NOMO-1 treated with dmso at 0.1 percent for 144 hours (cell line): ENCODE data around the gene LDLRAD4.
A peak's percentile ranks its signal among the peaks of the same experiment; 100 is the strongest.
"Not testable (repeated sequence)": the region's sequence is repeated elsewhere in the genome, so short reads cannot be mapped to it uniquely, and the experiment has no call there.

Source experiments
- DNase-seq: peaks from one replicate; lab custom pipeline; 2025; ENCODE audit not compliant: unreplicated experiment; lab: John Stamatoyannopoulos, UW

The LDLRAD4 gene

DNA sequence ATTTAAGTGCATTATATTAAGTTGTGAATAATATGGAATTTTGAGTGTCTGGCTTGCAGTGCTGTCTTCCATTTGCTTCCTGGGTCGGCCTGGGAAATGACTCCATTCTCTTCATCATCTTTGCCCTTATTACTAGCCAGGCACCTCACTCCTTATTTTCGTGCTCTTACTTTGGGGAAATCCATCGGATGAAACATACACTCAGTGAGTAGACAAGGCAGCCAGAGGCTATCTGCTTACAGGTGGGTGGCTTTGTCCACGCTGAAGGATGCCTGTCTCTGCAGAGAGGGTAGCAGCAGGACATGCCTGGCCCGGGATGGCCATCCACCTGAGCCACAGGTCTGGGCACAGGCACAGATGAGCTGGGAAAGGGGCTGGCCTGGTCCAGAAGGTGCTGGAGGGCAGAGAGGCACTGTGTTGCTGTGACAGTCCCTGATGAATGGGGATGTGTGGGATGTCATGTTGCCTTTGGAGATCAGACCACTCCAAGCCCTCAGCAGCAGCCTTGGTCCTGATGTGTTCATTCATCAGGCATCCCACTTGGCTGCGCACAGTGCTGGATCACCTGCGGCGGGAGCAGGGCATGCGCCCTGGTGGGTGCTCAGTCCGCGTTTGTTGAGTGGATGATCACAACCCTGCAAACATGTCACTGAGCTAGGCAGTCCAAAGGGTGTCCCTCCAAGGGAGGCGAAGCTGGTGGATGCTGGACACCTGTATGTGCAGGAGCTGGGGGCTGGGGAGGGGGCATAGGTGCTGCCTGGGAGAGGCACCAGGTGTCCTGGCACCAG, 236.0 kb downstream of the LDLRAD4 start:
- no peak for DNase-seq

DNA sequence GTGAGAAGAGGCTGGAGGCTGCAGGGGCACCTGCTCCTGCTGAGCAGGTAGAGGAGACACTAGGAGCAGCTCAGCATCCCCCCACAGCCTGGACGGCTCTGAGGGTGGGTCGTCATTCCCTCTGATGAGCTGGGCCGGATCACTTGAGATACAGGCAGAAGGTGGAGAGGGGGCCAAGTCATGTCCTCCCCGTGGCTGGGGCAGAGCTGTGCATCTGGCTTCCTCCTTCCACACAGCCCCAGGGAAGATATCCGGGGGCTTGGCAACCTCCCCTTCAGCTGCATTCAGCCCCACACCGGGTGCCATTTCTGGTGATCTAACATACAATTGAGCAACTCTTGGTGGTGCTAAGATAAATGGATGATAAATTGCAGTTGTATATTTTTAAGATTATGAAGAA, 236.9 kb downstream of the LDLRAD4 start:
- DNase-seq = no peak

- no peak for DNase-seq
Observed at GRCh38 chr18:13455960-13456481, 237.5 kb downstream of the LDLRAD4 start.

DNA sequence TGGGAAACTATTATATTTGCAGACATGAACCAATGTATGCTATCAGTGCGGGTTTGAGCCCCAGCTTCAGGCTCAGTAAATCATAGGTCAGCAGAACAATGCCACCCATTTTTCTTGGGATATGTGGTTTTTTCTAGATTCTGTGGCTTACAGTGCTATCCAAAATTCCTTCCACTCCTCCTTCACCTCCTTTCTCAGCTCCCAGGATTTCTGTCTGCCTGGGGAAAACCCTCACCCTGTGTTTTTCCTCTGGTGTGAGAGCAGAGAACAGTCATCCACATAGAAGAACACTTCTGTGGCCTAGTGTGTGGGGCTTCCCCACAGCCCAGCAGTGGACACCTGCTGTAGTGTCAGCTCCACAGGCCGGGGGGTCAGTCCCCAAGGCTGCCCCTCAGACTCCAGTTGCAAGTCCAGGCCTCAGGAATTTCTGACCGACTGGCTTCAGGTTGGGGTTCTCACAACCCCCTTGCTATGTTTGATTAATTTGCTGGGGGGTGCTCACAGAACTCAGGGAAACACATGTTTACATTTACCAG, 238.2 kb downstream of the LDLRAD4 start:
- no peak for DNase-seq

GRCh38 chr18:13457327-13457726, 238.8 kb downstream of the LDLRAD4 start:
- DNase-seq = no peak

GRCh38 chr18:13460946-13461345, 242.4 kb downstream of the LDLRAD4 start:
- DNase-seq = no peak

DNA sequence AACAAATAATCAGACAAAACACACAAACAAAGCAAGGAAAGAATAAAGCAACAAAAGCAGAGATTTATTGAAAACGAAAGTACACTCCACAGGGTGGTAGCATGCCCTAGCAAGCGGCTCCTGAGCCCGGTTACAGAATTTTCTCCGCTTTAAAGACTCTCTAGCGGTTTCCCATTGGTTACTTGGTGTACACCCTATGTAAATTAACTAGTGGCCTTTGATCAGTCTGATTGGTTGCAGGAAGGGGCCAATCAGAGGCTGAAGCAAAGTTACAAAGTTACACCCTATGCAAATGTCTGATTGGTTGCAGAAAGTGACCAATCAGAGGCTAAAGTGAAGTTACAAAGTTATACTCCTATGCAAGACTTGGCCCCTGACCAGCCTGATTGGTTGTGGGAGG, 242.9 kb downstream of the LDLRAD4 start:
- no peak for DNase-seq

- no peak for DNase-seq
Observed at GRCh38 chr18:13461936-13462335, 243.4 kb downstream of the LDLRAD4 start.

GRCh38 chr18:13462686-13463085, 244.1 kb downstream of the LDLRAD4 start:
- no peak for DNase-seq

DNA sequence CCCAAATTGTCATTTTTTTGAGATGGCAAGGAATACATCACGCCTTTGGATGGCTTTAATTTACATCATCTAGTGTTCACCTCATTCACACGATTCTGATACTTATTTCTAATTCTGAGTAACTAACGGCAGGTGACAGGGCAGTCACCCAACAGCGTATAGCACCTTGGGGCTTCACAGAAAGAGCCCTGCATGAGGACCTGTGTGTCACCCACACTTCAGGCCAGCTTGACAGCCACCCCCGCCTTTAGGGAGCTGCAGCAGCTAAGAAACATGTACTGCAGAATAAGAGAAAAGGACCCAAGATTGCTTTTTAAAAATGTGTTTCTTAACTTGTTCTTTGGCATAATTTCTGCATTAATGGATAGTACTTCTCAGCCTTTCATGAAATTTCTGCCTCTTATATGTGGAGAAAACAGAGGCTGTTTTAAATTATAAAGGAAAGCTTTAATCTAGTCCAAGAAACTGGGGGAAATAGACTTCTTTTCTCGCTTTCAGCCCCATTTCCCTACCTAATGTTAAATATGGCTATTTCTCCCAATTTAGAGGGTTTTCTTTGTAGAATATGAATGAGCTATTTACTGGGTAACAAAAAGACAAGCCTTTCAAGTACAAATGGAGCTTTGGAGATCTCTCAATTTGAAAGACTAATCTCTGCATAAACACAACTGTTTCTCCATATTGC, 245.1 kb downstream of the LDLRAD4 start:
- no peak for DNase-seq

GRCh38 chr18:13464432-13465123, 246.0 kb downstream of the LDLRAD4 start:
- peak; percentile 74 for DNase-seq

GRCh38 chr18:13465124-13465446, 246.5 kb downstream of the LDLRAD4 start:
- no peak for DNase-seq

- DNase-seq = no peak
Observed at GRCh38 chr18:13465476-13465875, 246.9 kb downstream of the LDLRAD4 start.

DNA sequence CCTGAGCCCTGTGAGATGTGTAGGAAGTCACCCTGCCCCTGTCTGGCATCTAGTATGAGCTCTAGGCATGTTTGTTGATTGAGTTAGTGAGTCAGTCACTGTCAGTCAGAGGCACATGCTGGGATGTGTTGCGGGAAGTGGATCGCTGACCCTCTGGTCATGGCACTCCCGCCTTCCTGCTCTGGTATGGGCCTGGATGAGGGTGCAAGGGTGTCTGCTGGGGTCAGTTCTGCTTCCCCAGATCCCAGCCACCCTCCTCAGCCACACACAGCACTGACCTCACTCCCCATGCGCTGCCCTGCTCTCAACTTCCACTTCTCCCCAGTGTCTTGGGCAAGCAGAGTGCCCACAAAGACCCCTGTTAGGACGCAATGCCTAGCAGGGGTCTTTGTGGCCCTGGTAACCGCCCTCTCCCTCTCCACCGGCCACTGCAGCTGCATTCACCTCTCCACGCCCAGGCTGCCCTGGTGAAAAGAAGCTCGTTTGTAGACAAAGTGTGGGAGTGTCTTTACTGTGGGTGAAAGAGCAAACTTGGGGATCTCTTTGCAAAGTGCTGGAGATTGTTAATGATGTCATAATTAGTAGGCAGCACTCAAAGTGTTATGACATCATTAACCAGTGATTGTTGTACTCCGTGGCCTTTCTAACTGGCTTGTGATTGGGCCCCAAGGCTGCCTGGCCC, 252.1 kb downstream of the LDLRAD4 start:
- no peak for DNase-seq

DNA sequence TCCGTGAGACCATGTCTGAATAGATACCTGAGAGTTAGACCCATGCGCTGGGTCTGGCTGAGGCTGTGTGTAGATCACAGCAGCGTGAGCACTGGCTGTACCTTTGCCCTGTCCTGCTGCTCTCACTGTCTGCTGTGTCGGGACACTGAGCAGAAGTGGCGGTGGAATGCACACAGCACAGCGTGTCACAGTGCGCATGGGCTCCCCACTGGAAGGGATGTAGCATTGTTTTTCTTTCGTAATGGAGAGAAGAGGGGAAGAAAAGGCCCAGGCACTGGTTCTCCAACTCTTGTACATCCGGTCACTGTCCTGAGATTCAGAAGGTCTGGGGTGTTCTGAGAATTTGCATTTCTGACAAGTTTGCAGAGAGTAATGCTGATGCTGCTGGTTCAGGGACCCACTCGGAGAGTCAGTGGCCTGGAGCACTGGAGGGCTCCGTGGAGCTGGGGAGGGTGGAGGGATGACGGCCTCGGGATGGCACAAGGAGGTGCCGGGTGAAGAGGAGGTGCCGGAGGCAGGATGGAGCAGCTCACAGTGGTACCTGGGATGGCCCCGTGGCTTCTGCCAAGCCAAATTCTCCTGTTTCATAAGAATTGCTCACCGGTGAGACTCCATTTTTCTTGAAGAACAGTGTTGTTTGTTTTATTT, 252.8 kb downstream of the LDLRAD4 start:
- DNase-seq = no peak

- DNase-seq = no peak
Observed at GRCh38 chr18:13471971-13472628, 253.5 kb downstream of the LDLRAD4 start.

DNA sequence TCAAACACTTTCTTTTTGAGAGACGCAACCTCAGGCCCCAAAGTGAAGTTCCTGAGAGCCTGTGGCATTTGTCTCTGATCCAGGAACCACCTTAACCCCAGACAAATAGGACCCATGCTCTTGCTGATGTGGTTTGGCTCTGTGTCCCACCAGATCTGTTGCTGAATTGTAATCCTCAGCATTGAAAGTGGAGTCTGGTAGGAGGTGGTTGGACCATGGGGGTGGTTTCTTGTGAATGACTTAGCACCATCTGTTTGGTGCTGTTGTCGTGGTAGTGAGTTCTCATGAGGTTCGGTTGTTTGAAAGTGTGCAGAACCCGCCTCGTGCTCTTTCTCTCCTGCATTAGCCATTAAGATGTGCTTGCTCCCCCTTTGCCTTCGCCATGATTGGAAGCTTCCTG, 255.2 kb downstream of the LDLRAD4 start:
- no peak for DNase-seq

DNA sequence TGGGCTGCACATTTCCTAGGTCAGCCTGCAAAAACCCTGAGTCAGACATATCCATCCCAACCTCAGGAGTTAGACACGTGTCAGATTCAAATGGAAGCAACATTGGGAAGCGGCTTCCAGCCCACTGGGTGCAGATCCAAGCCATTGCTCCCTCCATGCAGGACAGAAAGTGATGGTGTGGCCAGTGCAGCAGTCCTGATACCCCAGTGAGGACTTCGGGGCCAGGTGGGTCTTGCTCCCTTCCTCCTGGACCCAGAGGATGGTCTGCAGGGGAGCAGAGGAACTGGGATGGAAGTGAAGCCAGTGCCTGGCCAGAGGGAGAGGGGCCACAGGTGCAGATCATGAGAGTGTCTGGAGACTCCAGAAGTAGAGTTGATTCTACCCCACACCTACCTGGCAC, 255.8 kb downstream of the LDLRAD4 start:
- no peak for DNase-seq

GRCh38 chr18:13474907-13475545, 256.5 kb downstream of the LDLRAD4 start:
- no peak for DNase-seq

- DNase-seq = not testable (repeated sequence)
Observed at GRCh38 chr18:13476312-13476711, 257.8 kb downstream of the LDLRAD4 start.
